Stimulated activated naive CD8-positive, alpha-beta T cell treated with anti-CD3 and anti-CD28 coated beads, Interleukin-15, amount 100 ng/mL, for 72 hours (primary cell): ENCODE results near the gene PDE1A.

Experiments used
- ATAC-seq: fragments of 150-1000 bp; cut with Tn5 transposase; 2 replicates; pipeline ENCODE4 v1.10.0; 2021; ENCODE audit warnings: mild to moderate bottlenecking, moderate library complexity
- DNase-seq, 2 donors: peaks; one replicate each; pipeline ENCODE4 v3.0.0; 2021 to 2022
- H3K27ac Mint-ChIP-seq, 2 donors: one replicate each; pipeline ENCODE4 v1.8.0; 2022; ENCODE audit warnings: mild to moderate bottlenecking in 2 of 2, mixed read lengths in 2 of 2, moderate library complexity in 2 of 2
- H3K27me3 Mint-ChIP-seq: one replicate; pipeline ENCODE4 v1.8.0; 2022; ENCODE audit warnings: mixed read lengths
- H3K4me1 Mint-ChIP-seq: one replicate; pipeline ENCODE4 v1.8.0; 2022; ENCODE audit warnings: mild to moderate bottlenecking, mixed read lengths
- H3K4me3 Mint-ChIP-seq, 2 donors: one replicate each; pipeline ENCODE4 v1.8.0; 2022; ENCODE audit warnings: mild to moderate bottlenecking in 2 of 2, mixed read lengths in 2 of 2, moderate library complexity in 1 of 2
- H3K9me3 Mint-ChIP-seq, 2 donors: one replicate each; pipeline ENCODE4 v1.8.0; 2022; ENCODE audit warnings: mixed read lengths in 2 of 2

PDE1A gene

GRCh38 chr2:182426918-182427240 lies at the start of gene PDE1A:
PDE1A (minus strand) TSS chr2:182427036.
- ATAC-seq (no peak), DNase-seq (no peak)
- no peaks in the 10 kb centered on the region for H3K27me3 Mint-ChIP-seq
- no peak within 1 kb of the TSS for H3K27ac Mint-ChIP-seq
- H3K4me1 Mint-ChIP-seq = no peaks in the 10 kb centered on the region
- no peak within 1 kb of the TSS for H3K4me3 Mint-ChIP-seq
- H3K9me3 Mint-ChIP-seq = no peaks in the 10 kb centered on the region

- Mint-ChIP-seq H3K9me3 (peaks cover 0 to 4% of the 10 kb centered on the region in 2 donors), H3K4me1 (no peaks in the 10 kb centered on the region), H3K27me3 (no peaks in the 10 kb centered on the region), H3K4me3 (no peak overlapping the region), H3K27ac (no peak overlapping the region)
- DNase-seq = no peak
- ATAC-seq = no peak
Observed at GRCh38 chr2:182473635-182474034, 46.8 kb upstream of the PDE1A start.

- no peaks in the 10 kb centered on the region for H3K4me1 Mint-ChIP-seq
- no peak for DNase-seq
Observed at GRCh38 chr2:182463760-182464159, 36.9 kb upstream of the PDE1A start.

GRCh38 chr2:182456784-182457183 lies 29.9 kb upstream of the PDE1A start:
- DNase-seq = no peak
- H3K9me3 Mint-ChIP-seq = peaks cover 0 to 5% of the 10 kb centered on the region in 2 donors
- H3K4me3 Mint-ChIP-seq = no peak overlapping the region
- no peaks in the 10 kb centered on the region for H3K4me1 Mint-ChIP-seq
- no peaks in the 10 kb centered on the region for H3K27me3 Mint-ChIP-seq
- no peak for ATAC-seq
- no peak overlapping the region for H3K27ac Mint-ChIP-seq

More at GRCh38 chr2:182463760-182464159, 36.9 kb upstream of the PDE1A start:
- Mint-ChIP-seq H3K27ac (no peak overlapping the region), H3K27me3 (no peaks in the 10 kb centered on the region), H3K4me3 (no peak overlapping the region), H3K9me3 (peaks cover 0 to 4% of the 10 kb centered on the region in 2 donors)
- ATAC-seq = no peak

- DNase-seq = no peak
- Mint-ChIP-seq H3K4me3 (no peak overlapping the region), H3K9me3 (peaks cover 0 to 5% of the 10 kb centered on the region in 2 donors), H3K27ac (no peak overlapping the region), H3K4me1 (no peaks in the 10 kb centered on the region), H3K27me3 (no peaks in the 10 kb centered on the region)
- no peak for ATAC-seq
Observed at GRCh38 chr2:182452456-182452990, 25.7 kb upstream of the PDE1A start.

- no peaks in the 10 kb centered on the region for H3K4me1 Mint-ChIP-seq
- peaks cover 0 to 5% of the 10 kb centered on the region in 2 donors for H3K9me3 Mint-ChIP-seq
- H3K27me3 Mint-ChIP-seq = no peaks in the 10 kb centered on the region
- ATAC-seq (no peak), DNase-seq (no peak)
- no peak overlapping the region for H3K27ac Mint-ChIP-seq
- no peak overlapping the region for H3K4me3 Mint-ChIP-seq
Observed at GRCh38 chr2:182448371-182448770, 21.5 kb upstream of the PDE1A start.

GRCh38 chr2:182447863-182448262 lies 21.0 kb upstream of the PDE1A start:
- Mint-ChIP-seq H3K27me3 (no peaks in the 10 kb centered on the region), H3K4me3 (no peak overlapping the region), H3K4me1 (no peaks in the 10 kb centered on the region), H3K27ac (no peak overlapping the region), H3K9me3 (peaks cover 0 to 5% of the 10 kb centered on the region in 2 donors)
- DNase-seq (no peak), ATAC-seq (no peak)

GRCh38 chr2:182447163-182447562 lies 20.3 kb upstream of the PDE1A start:
- peaks cover 0 to 5% of the 10 kb centered on the region in 2 donors for H3K9me3 Mint-ChIP-seq

GRCh38 chr2:182446087-182446486 lies 19.3 kb upstream of the PDE1A start:
- H3K4me3 Mint-ChIP-seq = no peak overlapping the region
- peaks cover 0 to 1% of the 10 kb centered on the region in 2 donors for H3K9me3 Mint-ChIP-seq
- H3K4me1 Mint-ChIP-seq = no peaks in the 10 kb centered on the region
- H3K27me3 Mint-ChIP-seq = no peaks in the 10 kb centered on the region
- ATAC-seq (no peak), DNase-seq (no peak)
- no peak overlapping the region for H3K27ac Mint-ChIP-seq

More at GRCh38 chr2:182447163-182447562, 20.3 kb upstream of the PDE1A start:
- no peak for ATAC-seq
- no peaks in the 10 kb centered on the region for H3K4me1 Mint-ChIP-seq
- no peaks in the 10 kb centered on the region for H3K27me3 Mint-ChIP-seq
- H3K27ac Mint-ChIP-seq = no peak overlapping the region
- no peak for DNase-seq
- no peak overlapping the region for H3K4me3 Mint-ChIP-seq

GRCh38 chr2:182445391-182445965 lies 18.6 kb upstream of the PDE1A start:
- Mint-ChIP-seq H3K27ac (no peak overlapping the region), H3K27me3 (no peaks in the 10 kb centered on the region), H3K4me3 (no peak overlapping the region), H3K4me1 (no peaks in the 10 kb centered on the region), H3K9me3 (peaks cover 0 to 7% of the 10 kb centered on the region in 2 donors)
- ATAC-seq = no peak
- no peak for DNase-seq

- Mint-ChIP-seq H3K4me3 (no peak overlapping the region), H3K27ac (no peak overlapping the region), H3K27me3 (no peaks in the 10 kb centered on the region), H3K4me1 (no peaks in the 10 kb centered on the region), H3K9me3 (peaks cover 0 to 7% of the 10 kb centered on the region in 2 donors)
- DNase-seq (no peak), ATAC-seq (no peak)
Observed at GRCh38 chr2:182444806-182445205, 18.0 kb upstream of the PDE1A start.

GRCh38 chr2:182444170-182444569 lies 17.3 kb upstream of the PDE1A start:
- Mint-ChIP-seq H3K27ac (no peak overlapping the region), H3K4me1 (no peaks in the 10 kb centered on the region), H3K27me3 (no peaks in the 10 kb centered on the region), H3K9me3 (peaks cover 2 to 7% of the 10 kb centered on the region in 2 donors), H3K4me3 (no peak overlapping the region)
- DNase-seq = no peak
- no peak for ATAC-seq

- no peak for DNase-seq
- no peak for ATAC-seq
- H3K4me3 Mint-ChIP-seq = no peak overlapping the region
- no peaks in the 10 kb centered on the region for H3K4me1 Mint-ChIP-seq
- H3K27me3 Mint-ChIP-seq = no peaks in the 10 kb centered on the region
- no peak overlapping the region for H3K27ac Mint-ChIP-seq
- peaks cover 9 to 14% of the 10 kb centered on the region in 2 donors for H3K9me3 Mint-ChIP-seq
Observed at GRCh38 chr2:182436252-182436651, 9.4 kb upstream of the PDE1A start.

- Mint-ChIP-seq H3K4me1 (no peaks in the 10 kb centered on the region), H3K27ac (no peak overlapping the region), H3K4me3 (no peak overlapping the region), H3K9me3 (peaks cover 9 to 10% of the 10 kb centered on the region in 2 donors), H3K27me3 (no peaks in the 10 kb centered on the region)
- no peak for DNase-seq
- ATAC-seq = no peak
Observed at GRCh38 chr2:182435754-182436153, 8.9 kb upstream of the PDE1A start.

GRCh38 chr2:182432051-182432450 lies 5.2 kb upstream of the PDE1A start:
- DNase-seq (no peak), ATAC-seq (no peak)
- Mint-ChIP-seq H3K4me3 (no peak overlapping the region), H3K9me3 (peaks cover 4 to 7% of the 10 kb centered on the region in 2 donors), H3K4me1 (no peaks in the 10 kb centered on the region), H3K27me3 (no peaks in the 10 kb centered on the region), H3K27ac (no peak overlapping the region)

- Mint-ChIP-seq H3K27ac (no peak overlapping the region), H3K27me3 (no peaks in the 10 kb centered on the region), H3K4me1 (no peaks in the 10 kb centered on the region), H3K9me3 (peaks cover 0 to 7% of the 10 kb centered on the region in 2 donors), H3K4me3 (no peak overlapping the region)
- DNase-seq (no peak), ATAC-seq (no peak)
Observed at GRCh38 chr2:182428476-182428875, 1.6 kb upstream of the PDE1A start.
